GM12892 (cell line): ENCODE measurements around the gene CEBPE.

Experiments
- POLR2A ChIP-seq: IDR thresholded peaks from 2 replicates; pipeline ENCODE4 v1.6.1; 2011; ENCODE audit warnings: low read depth, low read length, control low read depth
- POLR2AphosphoS5 ChIP-seq: IDR thresholded peaks from 2 replicates; pipeline ENCODE4 v1.6.1; 2011; ENCODE audit warnings: low read depth, low read length, control low read depth
- TAF1 ChIP-seq: IDR thresholded peaks from 2 replicates; pipeline ENCODE4 v1.6.1; 2011; ENCODE audit warnings: low read depth, mild to moderate bottlenecking, control low read depth, low read length, borderline replicate concordance

DNA sequence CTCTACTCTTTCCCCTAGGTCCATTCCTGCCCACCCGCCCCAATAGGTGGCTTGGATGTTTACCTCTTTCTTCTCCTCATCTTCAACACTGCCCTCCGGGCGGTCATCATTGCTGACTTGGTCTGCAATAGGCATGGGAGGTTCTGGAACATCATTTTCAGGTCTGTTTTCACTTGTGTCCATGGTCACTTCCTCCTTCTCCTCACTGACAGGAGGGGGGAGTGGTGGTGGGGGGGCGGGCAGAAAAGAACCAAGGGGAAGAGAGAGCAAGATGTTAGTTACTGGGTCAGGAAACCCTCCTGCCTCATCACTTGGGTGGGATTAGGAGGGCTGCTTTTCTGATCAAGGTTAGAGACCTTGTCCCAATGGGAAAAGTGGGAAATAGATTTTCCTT lies 49.6 kb downstream of the CEBPE start:
- TF ChIP-seq POLR2AphosphoS5 (no peak), POLR2A (no peak), TAF1 (no peak)
